Activated naive CD8-positive, alpha-beta T cell treated with anti-CD3 and anti-CD28 coated beads, Interleukin-2, amount 50 U/mL, for 16 hours (primary cell): ENCODE data around the gene CRABP2.

Experiments used
- DNase-seq: peaks from one replicate; pipeline ENCODE4 v3.0.0-alpha.2; 2020; ENCODE audit warnings: low read depth, low spot score

CRABP2 gene

DNA sequence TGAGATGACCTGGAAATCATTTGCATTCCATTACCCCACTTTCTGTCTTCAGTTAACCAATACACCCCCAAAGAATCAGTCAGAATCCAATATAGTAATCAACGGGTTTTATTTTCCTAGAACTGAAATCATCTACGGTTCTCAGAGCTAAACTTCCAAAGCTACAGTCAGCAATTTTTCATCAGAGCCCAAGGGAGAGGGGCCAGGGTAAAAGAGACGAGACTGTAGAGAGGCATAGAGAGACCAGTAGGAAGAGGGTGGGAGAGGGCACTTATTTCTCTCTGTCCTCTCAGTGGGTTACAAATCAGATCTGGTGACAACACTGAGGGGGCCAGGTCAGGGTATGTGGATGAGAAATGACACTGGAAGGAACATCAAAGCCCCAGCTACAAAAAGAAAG lies 36.6 kb upstream of the CRABP2 start:
- DNase-seq = no peak

GRCh38 chr1:156741481-156741983 lies 36.1 kb upstream of the CRABP2 start:
- DNase-seq = no peak

DNA sequence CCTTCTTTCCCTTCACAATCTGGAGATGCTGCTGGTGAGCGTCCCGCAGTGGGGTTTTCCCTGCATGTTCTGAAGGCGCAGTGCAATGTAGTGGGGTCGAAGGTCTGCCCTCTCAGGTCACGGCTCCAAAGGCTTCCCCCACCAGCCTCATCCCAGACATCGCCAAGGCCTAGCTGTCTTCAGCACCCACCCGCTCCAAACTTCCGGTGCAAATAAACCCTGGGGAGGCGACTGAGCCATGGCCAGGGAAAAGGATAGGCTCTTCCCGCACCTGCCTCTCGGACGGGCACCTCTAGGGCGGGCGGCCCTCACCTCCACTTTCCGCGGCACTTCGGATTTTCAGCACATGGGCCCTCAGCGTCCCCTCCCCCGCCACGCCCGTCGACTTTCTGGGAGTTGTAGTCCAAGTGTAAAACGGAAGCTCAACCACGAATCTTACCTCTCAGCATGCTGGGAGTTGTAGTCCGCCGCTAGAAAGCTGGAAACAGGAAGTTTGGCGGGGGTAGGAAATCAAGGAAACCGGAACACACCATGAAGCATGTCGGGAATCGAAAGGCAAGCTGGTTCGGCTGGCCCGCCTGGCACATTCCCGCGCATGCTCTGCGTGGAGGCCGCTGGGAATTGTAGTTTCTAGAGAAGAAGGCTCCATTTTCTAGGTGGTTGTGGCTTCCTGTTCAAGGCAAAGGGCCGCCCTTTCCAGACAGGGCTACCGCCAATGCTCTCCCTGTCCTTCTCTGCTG lies 35.5 kb upstream of the CRABP2 start, which contains the start of gene MRPL24:
MRPL24 (minus strand) TSS at position 348 of the 740 bp plus-strand sequence. CDS start 2,384 bp downstream, outside the sequence.
- DNase-seq = peak; percentile 96

DNA sequence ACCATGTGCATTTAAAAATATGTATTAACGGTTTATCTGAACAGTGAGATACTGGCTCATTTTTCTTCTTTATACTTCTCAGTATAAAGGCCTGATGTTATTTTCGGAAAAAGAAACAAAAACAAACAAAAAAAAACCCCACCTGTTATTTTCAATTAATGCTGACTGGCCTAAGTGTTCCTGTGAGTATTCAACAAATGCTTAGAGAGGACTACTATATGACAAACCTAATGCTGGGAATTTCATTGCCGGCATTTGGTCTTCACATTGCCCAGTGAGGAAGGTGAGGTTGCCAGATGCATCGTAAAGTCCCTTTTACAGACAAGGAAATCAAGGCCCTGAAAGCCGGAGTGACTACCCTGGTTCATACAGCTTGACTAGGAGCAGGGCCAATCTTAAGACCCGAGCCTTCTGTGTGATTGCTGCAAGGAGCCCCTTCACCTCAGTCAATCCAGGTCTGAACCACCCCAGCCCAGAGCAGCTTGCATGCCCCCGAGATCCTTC lies 34.9 kb upstream of the CRABP2 start:
- no peak for DNase-seq

- no peak for DNase-seq
Observed at GRCh38 chr1:156738916-156739315, 33.5 kb upstream of the CRABP2 start.

DNA sequence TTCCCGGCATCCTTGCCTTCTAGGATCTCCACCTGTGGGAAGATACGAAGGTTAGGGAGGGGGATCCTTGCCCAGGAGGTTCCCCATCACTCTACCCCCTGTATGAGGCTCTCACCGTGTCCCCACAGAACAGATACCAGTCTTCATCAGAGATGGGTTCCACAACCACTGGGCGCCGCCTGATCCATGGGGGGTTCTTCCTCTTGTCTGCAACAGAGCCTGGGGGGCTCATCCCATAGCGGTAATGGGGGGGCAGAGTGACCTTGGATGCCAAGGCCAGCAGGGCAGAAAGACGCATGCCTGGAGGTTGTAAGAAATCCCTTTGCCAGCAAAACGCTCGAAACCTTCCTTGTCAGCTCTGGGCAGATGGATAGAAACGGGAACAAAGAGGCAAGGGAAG lies 33.0 kb upstream of the CRABP2 start:
- no peak for DNase-seq

GRCh38 chr1:156733989-156734584 lies 28.7 kb upstream of the CRABP2 start:
- DNase-seq = no peak

- peak; percentile 87 for DNase-seq
Observed at GRCh38 chr1:156728599-156729462, 23.4 kb upstream of the CRABP2 start, which contains the start of gene ISG20L2. ISG20L2 (minus strand) TSS chr1:156728766; CDS start chr1:156727652, 1,114 bp downstream.

GRCh38 chr1:156727926-156728598 lies 22.7 kb upstream of the CRABP2 start, which contains the start of gene METTL25B:
METTL25B (plus strand) TSS chr1:156728469; CDS start chr1:156729105, 636 bp downstream.
- DNase-seq = peak; percentile 66

GRCh38 chr1:156727492-156727891 lies 22.1 kb upstream of the CRABP2 start:
- no peak for DNase-seq

GRCh38 chr1:156726549-156727226 lies 21.3 kb upstream of the CRABP2 start:
- no peak for DNase-seq

- DNase-seq = peak; percentile 59
Observed at GRCh38 chr1:156725683-156726280, 20.4 kb upstream of the CRABP2 start.

- DNase-seq = no peak
Observed at GRCh38 chr1:156721535-156721934, 16.2 kb upstream of the CRABP2 start.

GRCh38 chr1:156721131-156721530 lies 15.7 kb upstream of the CRABP2 start:
- no peak for DNase-seq

DNA sequence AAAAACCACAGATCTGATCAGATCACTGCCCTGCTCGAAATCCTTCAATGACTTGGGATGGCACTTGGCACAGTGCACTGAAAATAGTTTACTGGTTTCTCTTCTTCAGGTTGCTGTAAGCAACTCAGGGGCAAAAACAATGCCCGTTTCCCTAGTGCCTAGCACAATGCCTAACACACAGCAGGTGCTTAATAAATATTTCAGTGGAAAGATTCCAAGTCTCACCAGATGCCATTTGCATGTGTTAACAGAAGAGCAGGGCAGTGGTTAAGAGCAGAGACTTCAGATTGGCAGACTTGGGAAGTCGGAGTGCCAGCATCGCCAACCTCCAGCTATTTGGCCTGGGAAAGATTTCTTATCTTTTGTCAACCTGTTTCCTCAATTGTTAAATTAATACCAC lies 12.0 kb upstream of the CRABP2 start:
- DNase-seq = no peak

- DNase-seq = no peak
Observed at GRCh38 chr1:156714830-156715229, 9.4 kb upstream of the CRABP2 start.

DNA sequence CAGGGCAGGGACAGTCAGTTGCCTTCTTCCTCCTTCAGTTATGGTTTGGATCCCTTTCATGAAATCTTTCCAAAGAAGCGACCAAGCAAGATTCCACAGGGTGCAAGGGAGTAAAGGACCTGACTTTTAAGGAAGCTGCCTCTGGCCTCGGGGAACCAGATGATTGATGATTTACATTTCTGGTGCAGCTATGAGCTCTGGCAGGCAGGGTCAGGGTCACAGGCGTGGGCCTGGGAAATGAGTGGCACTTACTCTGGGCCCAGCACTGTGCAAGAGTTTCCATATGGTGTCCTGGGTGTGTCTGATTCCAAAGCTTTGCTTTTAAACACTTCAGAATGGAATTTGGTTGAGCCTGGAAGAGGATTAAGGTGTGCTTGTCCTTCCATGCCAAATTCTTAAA lies 7.2 kb upstream of the CRABP2 start:
- no peak for DNase-seq

- DNase-seq = no peak
Observed at GRCh38 chr1:156711011-156711817, 5.8 kb upstream of the CRABP2 start.
